Activated CD8-positive, alpha-beta T cell treated with anti-CD3 and anti-CD28 coated beads for 36 hours (primary cell): ENCODE data around the gene DCUN1D5. TPM values are rescaled to one million over a fixed set of nuclear protein-coding genes. Genes with fewer than 3 reads are reported as not detected.

ENCODE experiments used
- ATAC-seq: fragments of 200-7000 bp; cut with Tn5 transposase; one replicate; pipeline ENCODE4 v1.10.0; 2021; ENCODE audit warnings: mild to moderate bottlenecking, moderate library complexity
- CTCF ChIA-PET: fragments of 350-600 bp; sonication (Branson Sonifier 250); formaldehyde crosslinking; loops from one replicate; lab custom pipeline; 2021; ENCODE audit warnings: antibody characterized with exemption; lab: Charles Lee
- POLR2A ChIA-PET: fragments of 350-600 bp; sonication (Branson Sonifier 250); formaldehyde crosslinking; loops from one replicate; lab custom pipeline; 2021; ENCODE audit warnings: antibody characterized with exemption; lab: Charles Lee
- DNase-seq: peaks from one replicate; pipeline ENCODE4 v3.0.0-alpha.2; 2020
- H3K27ac Mint-ChIP-seq: one replicate; pipeline ENCODE4 v1.8.0; 2021; ENCODE audit warnings: mild to moderate bottlenecking, mixed read lengths
- H3K27me3 Mint-ChIP-seq: one replicate; pipeline ENCODE4 v1.8.0; 2021; ENCODE audit warnings: mixed read lengths
- H3K36me3 Mint-ChIP-seq: one replicate; pipeline ENCODE4 v1.8.0; 2021; ENCODE audit warnings: low read depth, mixed read lengths
- H3K4me1 Mint-ChIP-seq: one replicate; pipeline ENCODE4 v1.8.0; 2021; ENCODE audit warnings: low read depth, mixed read lengths
- H3K4me3 Mint-ChIP-seq: one replicate; pipeline ENCODE4 v1.8.0; 2021; ENCODE audit warnings: mild to moderate bottlenecking, moderate library complexity, mixed read lengths
- H3K9me3 Mint-ChIP-seq: one replicate; pipeline ENCODE4 v1.8.0; 2021; ENCODE audit warnings: mixed read lengths
- CTCF ChIP-seq: fragments of 200-600 bp; IDR thresholded peaks from one replicate; pipeline ENCODE4 v1.8.0; 2022; ENCODE audit warnings: antibody characterized with exemption, mild to moderate bottlenecking
- intact Hi-C: fragments of 100-400 bp; cut with micrococcal nuclease; formaldehyde crosslinking; loops from one replicate; pipeline ENCODE4 v1.10.0; 2022
- total RNA-seq, 2 experiments: library from RNA; stranded (reverse); gene quantifications; one replicate each; pipeline ENCODE4 v1.2.3, GENCODE V29; 2021

DCUN1D5 gene
- total RNA-seq, 2 experiments from 2014 or later = 83.4 to 90.6 TPM

DNA sequence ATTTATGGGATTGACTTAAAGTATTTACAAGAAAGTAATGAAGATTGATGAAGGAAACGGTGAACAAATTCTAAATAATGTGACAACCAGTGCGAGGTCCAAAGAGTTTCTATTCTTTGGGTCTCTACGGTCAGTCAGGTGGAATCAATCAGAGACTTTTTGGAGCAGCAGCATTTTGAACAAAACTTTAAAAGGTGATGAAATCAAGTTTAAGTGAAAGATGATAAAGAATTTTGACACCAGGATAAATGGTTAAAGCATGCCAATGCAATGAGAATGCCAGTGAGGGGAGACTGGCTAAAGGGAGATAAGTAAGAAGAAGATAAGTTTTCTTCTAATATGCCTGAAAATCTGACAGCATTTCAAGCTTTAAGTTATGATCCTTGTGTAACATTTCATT, 67.9 kb downstream of the DCUN1D5 start:
- H3K9me3 Mint-ChIP-seq = no peaks in the 10 kb centered on the region
- intact Hi-C loops = no loop called here
- ATAC-seq (no peak), DNase-seq (no peak)
- no peak overlapping the region for H3K27ac Mint-ChIP-seq
- TF ChIP-seq CTCF = no peak
- no peaks in the 10 kb centered on the region for H3K36me3 Mint-ChIP-seq
- H3K27me3 Mint-ChIP-seq = peaks cover 7% of the 10 kb centered on the region
- H3K4me3 Mint-ChIP-seq = no peak overlapping the region
- POLR2A ChIA-PET = no interaction called here
- H3K4me1 Mint-ChIP-seq = peaks cover 16% of the 10 kb centered on the region
- CTCF ChIA-PET = no interaction called here

DNA sequence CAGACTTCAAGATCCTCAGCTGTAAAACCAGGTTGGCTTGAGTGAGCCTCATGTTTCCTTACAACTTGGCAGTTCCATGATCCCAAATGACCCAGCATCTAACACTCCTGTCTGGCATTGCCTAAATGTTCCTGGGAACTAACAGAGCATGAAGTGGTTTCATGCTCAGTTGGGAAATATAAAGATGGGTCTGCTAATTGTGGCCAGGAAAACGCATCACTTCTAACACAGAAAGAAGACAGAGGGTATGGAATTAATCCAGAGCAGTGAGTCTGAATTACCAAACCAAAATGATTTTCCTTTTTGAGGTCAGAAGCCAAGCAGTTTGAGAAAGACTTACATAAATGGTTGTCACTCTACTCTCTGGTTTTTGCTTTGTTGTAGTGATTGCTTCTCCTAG, 75.9 kb downstream of the DCUN1D5 start:
- no peak for DNase-seq
- Mint-ChIP-seq H3K4me1 (no peaks in the 10 kb centered on the region), H3K27me3 (peaks cover 13% of the 10 kb centered on the region), H3K4me3 (no peak overlapping the region), H3K36me3 (no peaks in the 10 kb centered on the region), H3K27ac (no peak overlapping the region), H3K9me3 (peaks cover 2% of the 10 kb centered on the region)
- ATAC-seq = no peak
- CTCF ChIA-PET = no interaction called here
- POLR2A ChIA-PET = no interaction called here
- intact Hi-C loops = no loop called here
- no peak for TF ChIP-seq CTCF

DNA sequence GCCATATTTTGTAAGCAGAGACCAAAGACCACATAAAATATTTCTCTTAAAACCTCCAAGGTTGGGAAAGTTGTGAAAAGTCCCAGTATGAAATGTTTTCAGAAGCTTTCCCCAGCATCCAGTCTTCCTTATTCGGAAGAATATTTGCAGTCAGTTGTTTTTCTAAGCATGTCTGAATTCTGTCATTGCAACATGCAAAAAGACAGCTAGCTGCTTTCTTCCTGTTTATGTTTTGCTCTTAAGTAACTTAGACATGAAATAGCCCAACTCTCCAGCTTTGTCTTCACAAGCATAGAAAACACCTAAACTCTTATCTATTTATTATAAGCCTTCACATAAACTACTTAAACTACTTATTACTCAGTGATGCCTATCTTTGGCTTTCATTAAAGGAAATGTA, 78.5 kb downstream of the DCUN1D5 start:
- peaks cover 12% of the 10 kb centered on the region for H3K27me3 Mint-ChIP-seq
- H3K9me3 Mint-ChIP-seq = peaks cover 17% of the 10 kb centered on the region
- no peak overlapping the region for H3K4me3 Mint-ChIP-seq
- H3K27ac Mint-ChIP-seq = no peak overlapping the region
- ATAC-seq (no peak), DNase-seq (no peak)
- ChIA-PET CTCF (interaction anchor here (1.7 kb wide), 1 partner anchor 23 kb away, joined by 4 read pairs; no protein-coding TSS in a partner anchor), POLR2A (no interaction called here)
- intact Hi-C loops = no loop called here
- H3K4me1 Mint-ChIP-seq = no peaks in the 10 kb centered on the region
- TF ChIP-seq CTCF = no peak
- no peaks in the 10 kb centered on the region for H3K36me3 Mint-ChIP-seq

Other genes with a start within 250 kb of the DCUN1D5 start
- not detected for gene MMP3, start 248.6 kb downstream of the DCUN1D5 start, total RNA-seq
- gene MMP12, start 217.2 kb downstream of the DCUN1D5 start, total RNA-seq = not detected
- not detected for gene MMP13, start 136.4 kb downstream of the DCUN1D5 start, total RNA-seq
- gene DYNC2H1, start 17.3 kb upstream of the DCUN1D5 start, total RNA-seq = 1 to 10 TPM; 1.3 to 2.0 TPM